HepG2 (cell line): ENCODE results near the gene PAPPA2. TPM values are rescaled to one million over a fixed set of nuclear protein-coding genes. Genes with fewer than 3 reads are reported as not detected.
A peak's percentile ranks its signal among the peaks of the same experiment; 100 is the strongest.

Experiments used
- ATAC-seq: fragments of 200-7000 bp; cut with Tn5 transposase; 3 replicates; pipeline ENCODE4 v1.9.1; 2020; ENCODE audit warnings: mild to moderate bottlenecking, moderate library complexity
- BruUV-seq: library from RNA; stranded (reverse); fragments of 400-500 nt; replicated peaks from 2 replicates; lab custom pipeline; 2021; lab: Mats Ljungman, UMichigan
- CTCF ChIA-PET: fragments of 300-600 bp; formaldehyde crosslinking; extraction: SDS; loops from one replicate; lab custom pipeline; 2021; ENCODE audit warnings: low total read pairs, inconsistent platforms, low intra/inter-chr PET ratio; lab: Yijun Ruan, JAX
- POLR2A ChIA-PET: fragments of 350-600 bp; sonication (Branson Sonifier 250); formaldehyde crosslinking; loops from one replicate; lab custom pipeline; 2020; ENCODE audit warnings: antibody characterized with exemption, inconsistent platforms; lab: Yijun Ruan, JAX
- DNase-seq: peaks from one replicate; pipeline ENCODE4 v3.0.0-alpha.2; 2015; ENCODE audit warnings: low spot score
- FAIRE-seq: peaks from 3 replicates; lab custom pipeline; 2011; peaks lifted over from hg19 to GRCh38; lab: Jason Lieb, UNC
- H2AFZ ChIP-seq: one replicate; pipeline ENCODE4 v1.6.1; 2011; ENCODE audit warnings: low read length, inconsistent platforms
- H3K27ac ChIP-seq: fragments of 300-600 bp; 3 replicates; pipeline ENCODE4 v1.8.0; 2011; ENCODE audit warnings: mixed run types, mild to moderate bottlenecking, mixed read lengths, low read length, inconsistent platforms; ENCODE audit not compliant: insufficient read depth; ENCODE audit errors: extremely low read length
- H3K27me3 ChIP-seq, 2 experiments: fragments of 200-600 bp in 1 of 2; 2 replicates in 1 of 2; 3 replicates in 1 of 2; pipeline versions ENCODE4 v1.6.0 to v1.8.0; 2011; ENCODE audit warnings: low read length in 2 of 2, mild to moderate bottlenecking in 2 of 2, moderate library complexity in 2 of 2, inconsistent platforms in 1 of 2; ENCODE audit not compliant: insufficient read depth in 2 of 2, control insufficient read depth in 1 of 2
- H3K36me3 ChIP-seq, 2 experiments: fragments of 200-600 bp in 1 of 2; replicated peaks in 1 of 2; 2 replicates in 1 of 2; 3 replicates in 1 of 2; pipeline versions ENCODE4 v1.5.1 to v1.8.0; 2011; ENCODE audit warnings: low read length in 2 of 2, inconsistent platforms in 1 of 2; ENCODE audit not compliant: insufficient read depth in 2 of 2, control insufficient read depth in 1 of 2
- H3K4me1 ChIP-seq: 2 replicates; pipeline ENCODE4 v1.5.1; 2012; ENCODE audit warnings: low read length, inconsistent platforms; ENCODE audit not compliant: insufficient read depth
- H3K4me2 ChIP-seq: 2 replicates; pipeline ENCODE4 v1.6.0; 2011; ENCODE audit warnings: low read depth, low read length, inconsistent platforms
- H3K4me3 ChIP-seq, 3 experiments: fragments of 200-600 bp in 1 of 3; sonication (generic), shearing (Covaris generic) in 1 of 3; replicated peaks in 1 of 3; 2 replicates each; pipeline ENCODE4 v1.5.1; 2011 to 2016; ENCODE audit warnings: low read length in 3 of 3, inconsistent platforms in 2 of 3, low read depth in 2 of 3, mild to moderate bottlenecking in 2 of 3, control low read depth in 1 of 3, mixed read lengths in 1 of 3; ENCODE audit not compliant: insufficient read depth in 1 of 3
- H3K79me2 ChIP-seq: one replicate; pipeline ENCODE4 v1.6.1; 2011; ENCODE audit warnings: low read length, inconsistent platforms; ENCODE audit not compliant: insufficient read depth
- H3K9ac ChIP-seq: 2 replicates; pipeline ENCODE4 v1.6.0; 2011; ENCODE audit warnings: mild to moderate bottlenecking, low read depth, low read length, inconsistent platforms; ENCODE audit not compliant: insufficient read depth
- H3K9me3 ChIP-seq: 2 replicates; pipeline ENCODE4 v1.5.1; 2012; ENCODE audit warnings: mild to moderate bottlenecking, low read length
- H4K20me1 ChIP-seq: 2 replicates; pipeline ENCODE4 v1.6.0; 2011; ENCODE audit warnings: inconsistent platforms, mild to moderate bottlenecking, low read length, moderate library complexity; ENCODE audit not compliant: insufficient read depth
- FOXJ3 ChIP-seq: sonication (generic); formaldehyde crosslinking; IDR thresholded peaks from 2 replicates; pipeline ENCODE4 v1.4.0; 2020; ENCODE audit warnings: missing genetic modification reagents, mild to moderate bottlenecking, borderline replicate concordance
- HNF1A ChIP-seq, 2 experiments: sonication (generic) in 1 of 2; formaldehyde crosslinking in 1 of 2; IDR thresholded peaks; 2 replicates each; pipeline versions ENCODE4 v1.4.0 to v1.6.1; 2016 to 2020; ENCODE audit warnings: borderline replicate concordance in 1 of 2, low read depth in 1 of 2, mild to moderate bottlenecking in 1 of 2, missing genetic modification reagents in 1 of 2
- HNRNPK ChIP-seq: fragments of 200-400 bp; formaldehyde crosslinking; IDR thresholded peaks from 2 replicates; pipeline ENCODE4 v1.6.1; 2018; ENCODE audit warnings: low read length, low read depth, moderate library complexity, mild to moderate bottlenecking; ENCODE audit not compliant: poor library complexity, severe bottlenecking
- JDP2 ChIP-seq: sonication (generic); formaldehyde crosslinking; IDR thresholded peaks from 2 replicates; pipeline ENCODE4 v1.8.1; 2022; ENCODE audit warnings: missing genetic modification reagents, borderline replicate concordance
- MAFF ChIP-seq: IDR thresholded peaks from 2 replicates; pipeline ENCODE4 v1.6.1; 2011; ENCODE audit warnings: low read depth, low read length, improper control_type of control experiment
- NFKBIZ ChIP-seq: IDR thresholded peaks from 2 replicates; pipeline ENCODE4 v1.6.1; 2018; ENCODE audit warnings: missing genetic modification reagents, missing compliant biosample characterization
- RBM22 ChIP-seq: fragments of 200-400 bp; formaldehyde crosslinking; optimal IDR thresholded peaks from 2 replicates; pipeline ENCODE3; 2017; ENCODE audit warnings: mild to moderate bottlenecking, low read length, moderate library complexity
- RELA ChIP-seq: sonication (generic); formaldehyde crosslinking; IDR thresholded peaks from 2 replicates; pipeline ENCODE4 v1.4.0; 2020; ENCODE audit warnings: missing genetic modification reagents
- SALL1 ChIP-seq: sonication (generic); formaldehyde crosslinking; IDR thresholded peaks from 2 replicates; pipeline ENCODE4 v1.8.0; 2022; ENCODE audit warnings: mild to moderate bottlenecking, missing genetic modification reagents
- SNAI1 ChIP-seq: sonication (generic); formaldehyde crosslinking; IDR thresholded peaks from 2 replicates; pipeline ENCODE4 v1.5.0; 2020; ENCODE audit warnings: mild to moderate bottlenecking, missing genetic modification reagents, borderline replicate concordance
- TCF7 ChIP-seq: sonication (generic); IDR thresholded peaks from 2 replicates; pipeline ENCODE4 v1.6.1; 2016; ENCODE audit warnings: antibody characterized with exemption, low read depth
- TOE1 ChIP-seq: sonication (generic); formaldehyde crosslinking; IDR thresholded peaks from 2 replicates; pipeline ENCODE4 v1.4.0; 2020; ENCODE audit warnings: mild to moderate bottlenecking, missing genetic modification reagents
- ZBTB21 ChIP-seq: sonication (generic); formaldehyde crosslinking; IDR thresholded peaks from 2 replicates; pipeline ENCODE4 v1.4.0; 2020; ENCODE audit warnings: missing genetic modification reagents
- ZNF33A ChIP-seq: sonication (generic); formaldehyde crosslinking; IDR thresholded peaks from 2 replicates; pipeline ENCODE4 v1.5.1; 2020; ENCODE audit warnings: missing genetic modification reagents, mild to moderate bottlenecking, moderate library complexity, borderline replicate concordance
- ZNF510 ChIP-seq: sonication (generic); formaldehyde crosslinking; IDR thresholded peaks from 2 replicates; pipeline ENCODE4 v1.4.0; 2020; ENCODE audit warnings: low read depth, mild to moderate bottlenecking, missing genetic modification reagents
- ZNF550 ChIP-seq: sonication (generic); formaldehyde crosslinking; IDR thresholded peaks from 2 replicates; pipeline ENCODE4 v1.4.0; 2020; ENCODE audit warnings: mild to moderate bottlenecking, missing genetic modification reagents, borderline replicate concordance
- ZNF749 ChIP-seq: sonication (generic); formaldehyde crosslinking; IDR thresholded peaks from 2 replicates; pipeline ENCODE4 v1.8.0; 2022; ENCODE audit warnings: mild to moderate bottlenecking, missing genetic modification reagents, moderate library complexity, borderline replicate concordance
- ZSCAN12 ChIP-seq: sonication (generic); formaldehyde crosslinking; IDR thresholded peaks from 2 replicates; pipeline ENCODE4 v1.9.0; 2021; ENCODE audit warnings: mild to moderate bottlenecking, missing genetic modification reagents
- WGBS: methylation state at CpG from one replicate; pipeline ENCODE4 v1.1.6; 2017; ENCODE audit warnings: low lambda C conversion rate; 5-methylcytosine and 5-hydroxymethylcytosine counted together
- in situ Hi-C: cut with HindIII; loops from 2 replicates; pipeline ENCODE4 v1.10.0; 2017; ENCODE audit warnings: low pct_unique_long_range_greater_than_20kb; ENCODE audit not compliant: extremely low pct_ligation_motif_present
- intact Hi-C: fragments of 100-400 bp; cut with micrococcal nuclease; formaldehyde crosslinking; loops from one replicate; pipeline ENCODE4 v1.10.0; 2022; ENCODE audit not compliant: unreplicated experiment
- polyA plus RNA-seq, 8 experiments: library from polyadenylated mRNA; depleted of rRNA in 3 of 8; stranded (reverse) in 7 of 8; unstranded in 1 of 8; fragments of >200 nt; fragmentation: Illumina TruSeq in 4 of 8; extraction: Trizol in 4 of 8; gene quantifications; 2 replicates each; pipeline versions ENCODE4 v1.2.1 to v1.2.3, GENCODE V29; 2011 to 2016; ENCODE audit warnings: low read depth in 4 of 8, missing spikeins in 1 of 8, mixed read lengths in 1 of 8; ENCODE audit not compliant: insufficient read depth in 1 of 8
- total RNA-seq, 5 experiments: library from RNA; depleted of rRNA; stranded (reverse); fragments of >200 nt; fragmentation: Illumina TruSeq; extraction: Trizol; gene quantifications; 2 replicates each; pipeline ENCODE4 v1.2.3, GENCODE V29; 2016; ENCODE audit warnings: low read depth in 1 of 5

PAPPA2 gene
- total and polyA plus RNA-seq, 2 of the 13 experiments (the other 11 are each of a cell fraction or from before 2014, with no cell fraction given): 0.01 TPM; not detected in 1

GRCh38 chr1:176602388-176603004 lies 139.5 kb downstream of the PAPPA2 start (continued):
- TF ChIP-seq HNF1A (IDR thresholded peaks at IDR 0.05; ENCODE audit: low read depth) (peak; percentile 39; the same call in 1 of the 2 replicates), HNF1A (CRISPR knock-in tag; IDR thresholded peaks at IDR 0.05; ENCODE audit: borderline replicate concordance) (no peak), ZNF550 (CRISPR knock-in tag) (no peak), TOE1 (no peak), MAFF (no peak), TCF7 (peak; percentile 25; the same call in 1 of the 2 replicates)

GRCh38 chr1:176603696-176604095 lies 140.7 kb downstream of the PAPPA2 start:
- H3K9me3 ChIP-seq: no peaks in the 10 kb centered on the region
- no peaks in the 10 kb centered on the region for H4K20me1 ChIP-seq
- FAIRE-seq: no peak
- H3K79me2 ChIP-seq: no peaks in the 10 kb centered on the region
- H3K27ac ChIP-seq: no peak overlapping the region
- H3K4me2 ChIP-seq: no peak overlapping the region
- in situ Hi-C loops (no loop called here), intact Hi-C loops (no loop called here)
- H3K4me3 ChIP-seq: no peak overlapping the region
- CTCF ChIA-PET: no interaction called here
- WGBS: 74% methylated on average over 1 of the region's 1 CpG
- POLR2A ChIA-PET: no interaction called here
- ATAC-seq: no peak
- no peaks in the 10 kb centered on the region for H3K27me3 ChIP-seq
- no peak overlapping the region for H3K9ac ChIP-seq
- no peak for DNase-seq
- no peaks in the 10 kb centered on the region for H3K36me3 ChIP-seq
- no peak overlapping the region for H2AFZ ChIP-seq
- peaks cover 13% of the 10 kb centered on the region; the same call in 1 of the 2 replicates for H3K4me1 ChIP-seq
- no TSS peak for BruUV-seq
- TF ChIP-seq FOXJ3 (CRISPR knock-in tag) (no peak), SALL1 (CRISPR knock-in tag) (no peak), ZSCAN12 (CRISPR knock-in tag) (no peak), RELA (CRISPR knock-in tag) (no peak), MAFF (no peak), HNRNPK (no peak), ZNF749 (CRISPR knock-in tag) (no peak), ZNF33A (CRISPR knock-in tag) (no peak), RBM22 (no peak), ZNF510 (CRISPR knock-in tag) (no peak), ZBTB21 (CRISPR knock-in tag) (no peak), JDP2 (CRISPR knock-in tag) (no peak), NFKBIZ (CRISPR knock-in tag) (no peak), SNAI1 (no peak)
